CD4-positive, alpha-beta T cell treated with Interleukin-12 subunit alpha and Interleukin-12 subunit beta, for 1 hour (primary cell): ENCODE data around the gene TOX4.

Experiments
- DNase-seq: peaks from one replicate; pipeline ENCODE4 v3.0.0-alpha.2; 2020

The TOX4 gene

GRCh38 chr14:21505012-21505553, 28.1 kb downstream of the TOX4 start:
- peak; percentile 32 for DNase-seq

DNA sequence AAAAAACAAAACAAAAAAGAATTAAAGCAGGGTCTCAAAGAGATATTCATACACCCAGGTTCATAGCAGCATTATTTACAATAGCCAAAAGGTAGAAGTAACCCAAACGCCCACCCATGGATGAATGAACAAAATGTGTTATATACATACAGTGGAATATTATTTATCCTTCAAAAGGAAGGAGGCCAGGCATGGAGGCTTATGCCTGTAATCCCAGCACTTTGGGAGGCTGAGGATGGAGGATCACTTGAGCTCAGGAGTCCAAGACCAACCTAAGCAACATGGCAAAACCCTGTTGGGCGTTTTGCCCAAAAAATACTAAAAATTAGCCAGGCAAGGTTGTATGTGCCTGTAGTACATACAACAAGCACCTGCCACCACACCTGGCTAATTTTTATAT, 29.6 kb downstream of the TOX4 start:
- no peak for DNase-seq

DNA sequence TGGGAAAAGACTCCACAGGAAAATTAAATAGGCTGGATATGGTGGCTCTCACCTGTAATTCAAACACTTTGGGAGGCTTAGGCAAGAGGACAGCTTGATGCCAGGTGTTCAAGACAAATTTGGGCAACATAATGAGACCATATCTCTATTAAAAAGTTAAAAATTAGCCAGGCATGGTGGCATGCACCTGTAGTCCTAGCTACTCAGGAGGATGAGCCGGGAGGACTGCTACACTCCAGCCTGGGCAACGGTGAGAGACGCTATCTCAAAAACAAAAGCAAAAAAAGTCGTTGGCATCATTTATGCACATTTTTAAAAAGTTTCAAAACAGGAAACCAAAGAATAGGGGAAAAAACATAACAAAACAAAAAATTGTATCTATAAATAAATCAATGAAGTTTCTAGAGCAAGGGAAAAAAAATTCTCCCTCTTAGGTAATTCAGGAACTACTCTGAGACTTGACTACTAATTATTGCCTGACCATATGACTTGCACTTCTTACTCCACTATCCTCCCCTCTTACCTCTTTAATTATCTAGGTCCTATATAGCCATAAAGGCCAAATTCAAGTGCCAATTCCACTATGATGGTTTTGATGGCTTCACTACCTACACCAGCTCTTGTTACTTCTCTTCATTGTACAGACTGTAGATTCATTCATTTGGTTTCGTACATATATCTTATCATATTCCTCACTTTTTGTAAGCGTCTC, 32.6 kb downstream of the TOX4 start:
- peak; percentile 18 for DNase-seq

- DNase-seq, result peak; percentile 96
Measured at GRCh38 chr14:21510735-21511657, 34.0 kb downstream of the TOX4 start, which contains the start of gene METTL3. TSS of gene METTL3 (minus strand) at chr14:21511340. CDS start at chr14:21511223, 117 bp downstream.

GRCh38 chr14:21514341-21514740, 37.3 kb downstream of the TOX4 start:
- no peak for DNase-seq

- no peak for DNase-seq
Measured at GRCh38 chr14:21518725-21519124, 41.7 kb downstream of the TOX4 start.

DNA sequence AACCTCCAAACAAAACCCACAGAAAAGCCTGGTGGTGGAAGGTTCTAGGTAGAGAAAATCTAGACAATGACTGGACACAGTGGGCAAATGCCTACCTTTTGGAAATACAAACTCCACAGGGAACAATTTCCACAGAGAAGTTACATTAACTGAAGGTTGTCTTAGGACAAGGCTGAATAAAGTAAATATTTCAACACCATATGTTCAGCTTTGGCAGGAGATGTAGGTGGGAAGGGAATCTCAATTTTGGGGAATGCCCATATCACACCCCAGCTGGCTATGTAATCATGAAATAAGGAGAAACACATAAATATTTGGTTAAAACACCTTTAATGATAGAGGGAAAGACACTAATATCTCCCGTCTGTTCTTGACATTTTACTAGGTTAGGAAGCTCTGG, 43.8 kb downstream of the TOX4 start:
- DNase-seq, result no peak

DNA sequence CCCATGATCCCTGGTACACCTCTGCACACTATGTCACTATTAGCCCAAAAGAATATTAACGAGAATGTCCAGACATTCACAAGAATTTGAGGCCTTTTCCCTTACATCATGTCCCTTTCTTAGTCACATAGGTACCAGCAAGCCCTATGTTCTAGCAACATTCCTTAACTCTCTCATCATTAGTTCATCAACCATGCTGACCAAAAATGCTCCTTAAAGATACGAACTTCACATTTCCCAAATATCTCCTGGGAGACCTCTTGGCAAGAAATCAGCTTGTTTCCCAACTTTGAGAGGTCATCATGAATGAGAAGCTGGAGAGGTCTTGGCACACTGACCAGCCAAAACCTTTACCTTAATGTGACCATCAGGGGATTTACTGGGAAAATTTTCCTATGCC, 44.5 kb downstream of the TOX4 start:
- DNase-seq, result no peak

DNA sequence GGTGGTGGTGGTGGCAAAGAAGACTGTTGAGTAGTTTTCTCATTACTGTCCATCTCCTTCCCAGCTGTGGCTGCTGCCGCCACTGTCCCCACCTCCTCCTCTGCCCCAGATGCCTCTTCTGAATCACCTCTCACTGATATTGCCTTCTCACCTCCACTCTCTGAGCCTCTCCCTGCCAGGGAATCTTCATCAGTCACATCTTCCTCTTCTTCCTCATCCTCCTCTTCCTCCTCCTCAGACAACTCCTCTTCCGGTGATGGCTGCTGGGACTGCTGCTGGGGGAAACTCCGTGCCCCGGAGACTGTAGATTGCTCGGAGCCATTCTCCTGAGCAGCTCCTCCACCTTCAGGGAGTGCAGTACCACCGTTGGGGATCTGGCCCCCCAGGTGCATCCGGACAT, 46.2 kb downstream of the TOX4 start:
- DNase-seq, result no peak

GRCh38 chr14:21524575-21525490, 47.8 kb downstream of the TOX4 start:
- DNase-seq, result no peak

DNA sequence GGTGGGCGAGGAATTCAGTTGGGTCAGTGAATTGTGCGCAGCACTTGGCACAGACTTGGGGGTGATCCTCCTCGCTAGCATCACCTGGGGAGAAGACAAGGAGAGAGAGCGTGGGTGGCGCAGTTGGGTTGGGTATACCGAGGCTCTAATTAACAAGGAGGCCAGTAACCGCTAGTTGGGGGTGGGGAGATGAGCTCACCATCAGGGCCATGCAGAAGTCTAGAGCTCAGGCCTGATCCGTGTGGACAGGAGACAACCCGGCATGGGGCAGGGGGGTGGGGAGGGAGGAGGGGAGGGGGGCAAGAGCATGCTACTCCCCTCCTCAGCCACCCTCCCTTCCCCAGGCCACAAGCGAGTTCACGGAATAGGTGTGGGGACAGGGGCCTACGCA, 48.6 kb downstream of the TOX4 start:
- no peak for DNase-seq

DNA sequence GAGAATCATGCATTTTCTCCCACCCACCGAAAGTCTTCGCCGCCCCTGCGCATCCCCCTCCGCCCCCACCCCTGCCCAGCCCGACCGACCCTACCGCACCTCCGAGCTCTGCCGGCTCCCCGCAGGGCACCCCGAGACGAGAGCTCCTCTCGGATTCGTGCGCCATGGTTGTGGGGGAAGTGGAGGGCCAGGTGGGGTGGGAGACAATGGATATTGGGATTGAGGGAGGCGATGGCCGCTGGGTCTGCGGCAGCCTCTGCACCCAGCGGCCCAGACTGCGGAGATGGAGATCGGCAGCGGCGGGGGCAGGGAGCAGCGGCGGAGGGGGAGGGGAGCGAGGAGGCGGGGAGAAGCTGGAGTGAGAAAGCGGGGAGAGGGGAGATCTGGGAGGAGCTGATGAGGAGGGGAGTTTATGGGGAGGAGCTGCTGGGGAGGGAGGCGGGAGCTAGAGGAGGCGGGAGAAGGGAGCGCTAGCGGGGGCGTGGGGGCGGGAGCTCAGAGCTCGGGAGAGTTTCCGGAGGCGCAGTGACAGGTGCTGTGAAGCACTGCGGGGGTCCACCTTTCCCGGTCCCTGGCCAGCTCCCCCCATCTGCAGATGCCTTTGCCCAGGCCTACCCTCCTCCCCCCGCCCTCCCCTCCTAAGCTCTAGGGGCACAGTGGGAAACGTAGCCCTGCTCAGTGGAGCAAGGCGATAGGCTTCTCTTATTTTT, 49.1 kb downstream of the TOX4 start, which contains the start of gene SALL2:
SALL2 (minus strand) TSS at position 385 of the 710 bp plus-strand sequence; CDS start at position 166, 219 bp downstream.
- DNase-seq, result peak; percentile 70

- no peak for DNase-seq
Measured at GRCh38 chr14:21526672-21527317, 49.8 kb downstream of the TOX4 start.

DNA sequence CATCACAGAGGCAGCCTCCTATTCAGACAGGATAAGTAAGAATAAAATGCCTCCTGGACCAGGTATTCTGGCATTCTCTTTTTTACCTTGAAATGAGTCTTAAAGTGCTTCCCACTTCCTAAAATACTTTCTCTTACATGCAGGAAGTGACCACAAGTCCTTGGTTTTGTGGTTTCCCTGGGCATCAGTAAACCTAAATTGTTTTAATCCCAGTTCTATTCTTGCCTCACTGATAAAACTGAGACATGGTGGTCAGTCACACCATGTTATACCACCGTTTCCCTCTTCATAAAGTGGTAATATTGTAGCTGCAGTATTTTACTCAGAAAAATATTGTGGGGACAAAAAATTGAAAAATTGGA, 50.3 kb downstream of the TOX4 start:
- DNase-seq, result no peak

DNA sequence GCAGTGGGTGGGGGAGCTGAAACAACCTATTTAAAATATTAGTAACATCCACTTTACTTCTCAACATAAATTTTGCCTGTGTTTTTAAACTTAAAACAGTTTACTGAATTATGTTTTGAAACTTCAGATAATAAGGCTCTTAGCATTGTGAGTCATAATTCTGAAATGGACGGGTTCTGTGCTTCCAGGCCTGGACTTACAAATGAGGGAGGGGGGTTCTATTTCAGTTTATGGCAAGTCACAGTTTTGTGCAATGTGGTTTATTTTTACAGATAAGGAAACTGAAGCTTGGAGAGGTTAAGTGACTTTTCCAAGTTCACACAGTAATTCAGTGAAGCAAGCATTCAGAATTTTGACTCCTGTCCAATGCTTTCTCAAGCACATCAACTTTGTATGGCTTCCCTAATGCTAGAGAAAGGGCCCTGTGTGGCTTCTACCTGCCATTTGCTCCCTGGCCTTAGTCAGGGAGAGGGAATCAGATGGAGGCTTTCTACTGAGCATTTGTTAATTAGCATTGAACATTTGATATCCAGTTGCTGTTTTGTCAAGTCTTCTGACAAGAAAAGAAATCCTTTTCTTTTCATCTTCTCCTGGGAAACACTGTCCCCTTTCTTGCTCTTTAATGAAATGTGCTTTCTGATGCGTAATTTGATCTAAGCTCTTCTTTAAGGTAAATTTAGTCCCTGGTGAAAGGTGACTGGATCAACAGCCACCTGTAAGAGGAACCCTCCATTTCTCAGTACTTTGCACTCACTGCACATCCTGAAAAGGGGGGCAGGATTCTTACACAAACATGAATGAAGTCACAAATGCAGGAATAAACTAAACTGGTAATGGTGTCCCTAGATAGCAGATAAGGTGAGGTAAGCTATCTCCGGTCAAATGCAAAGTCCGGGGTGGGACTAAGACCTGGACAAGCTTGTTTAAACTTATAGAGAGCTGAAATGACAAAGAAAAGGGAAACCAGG, 51.7 kb downstream of the TOX4 start:
- DNase-seq, result no peak

DNA sequence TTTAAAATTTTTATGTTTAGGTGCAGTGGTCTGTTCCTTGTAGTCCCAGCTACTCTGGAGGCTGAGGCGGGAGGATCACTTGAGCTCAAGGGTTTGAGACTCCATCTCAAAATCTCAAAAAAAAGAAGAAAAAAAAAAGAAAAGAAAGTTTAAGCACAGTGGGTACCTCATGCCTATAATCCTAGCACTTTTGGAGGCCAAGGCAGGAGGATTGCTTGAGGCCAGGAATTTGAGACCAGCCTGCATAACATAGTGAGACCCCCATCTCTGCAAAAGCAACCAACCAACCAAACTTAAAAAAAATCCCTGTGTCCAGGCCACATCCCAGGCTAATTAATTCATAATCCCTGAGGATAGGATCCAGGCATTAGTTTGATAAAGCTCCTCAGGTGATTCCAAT, 52.5 kb downstream of the TOX4 start:
- no peak for DNase-seq

DNA sequence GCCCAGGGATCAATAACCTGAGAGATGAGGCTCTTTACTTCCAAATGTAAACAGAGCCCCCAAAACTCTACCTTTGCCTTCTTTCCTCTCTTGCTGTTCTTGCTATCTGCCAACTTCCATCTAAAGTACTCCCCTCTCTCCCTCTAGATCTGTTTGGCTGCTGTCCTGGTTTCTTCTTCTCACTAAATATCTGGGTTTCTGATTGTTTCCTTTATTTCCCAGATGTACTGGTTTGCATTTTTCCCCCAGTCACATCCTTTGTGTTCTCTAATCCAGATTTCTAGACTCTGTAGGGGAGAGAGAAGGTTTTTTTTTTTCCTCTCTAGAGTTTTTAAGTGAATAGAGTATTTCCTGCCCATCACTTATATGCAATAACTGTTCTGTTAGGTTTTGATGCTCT, 56.3 kb downstream of the TOX4 start:
- DNase-seq, result no peak

GRCh38 chr14:21534576-21534975, 57.6 kb downstream of the TOX4 start:
- DNase-seq, result no peak

- DNase-seq, result no peak
Measured at GRCh38 chr14:21535545-21536417, 58.8 kb downstream of the TOX4 start.
